Activated CD4-positive, alpha-beta T cell treated with anti-CD3 and anti-CD28 coated beads for 1 hour (primary cell): Measurements from ENCODE around the gene ZBTB49.

Experiments used
- DNase-seq: peaks from one replicate; pipeline ENCODE4 v3.0.0-alpha.2; 2020

ZBTB49 gene

GRCh38 chr4:4358093-4358854 is 68.2 kb downstream of the ZBTB49 start:
- DNase-seq = no peak

DNA sequence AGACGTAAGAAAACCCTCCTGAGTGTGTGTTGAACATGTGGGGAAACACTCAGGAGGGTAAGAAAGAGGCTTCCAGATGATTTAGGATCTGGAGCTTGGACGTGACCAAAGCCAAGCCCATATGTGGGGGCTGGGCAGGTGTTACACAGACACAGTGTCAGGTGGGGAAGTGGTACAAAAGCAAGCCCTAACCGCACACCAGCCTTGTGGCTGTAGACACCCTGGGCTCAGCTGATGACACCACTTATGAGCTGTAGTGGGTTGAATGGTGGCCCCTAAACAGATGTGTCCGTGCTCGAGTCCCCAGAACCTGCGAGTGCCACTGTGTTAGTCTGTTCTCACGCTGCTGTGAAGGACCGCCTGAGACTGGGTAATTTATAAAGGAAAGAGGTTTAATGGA is 71.8 kb downstream of the ZBTB49 start:
- no peak for DNase-seq

GRCh38 chr4:4362991-4363697 is 73.1 kb downstream of the ZBTB49 start:
- DNase-seq = no peak

- no peak for DNase-seq
These were observed 74.0 kb downstream of the ZBTB49 start for GRCh38 chr4:4364061-4364460.

DNA sequence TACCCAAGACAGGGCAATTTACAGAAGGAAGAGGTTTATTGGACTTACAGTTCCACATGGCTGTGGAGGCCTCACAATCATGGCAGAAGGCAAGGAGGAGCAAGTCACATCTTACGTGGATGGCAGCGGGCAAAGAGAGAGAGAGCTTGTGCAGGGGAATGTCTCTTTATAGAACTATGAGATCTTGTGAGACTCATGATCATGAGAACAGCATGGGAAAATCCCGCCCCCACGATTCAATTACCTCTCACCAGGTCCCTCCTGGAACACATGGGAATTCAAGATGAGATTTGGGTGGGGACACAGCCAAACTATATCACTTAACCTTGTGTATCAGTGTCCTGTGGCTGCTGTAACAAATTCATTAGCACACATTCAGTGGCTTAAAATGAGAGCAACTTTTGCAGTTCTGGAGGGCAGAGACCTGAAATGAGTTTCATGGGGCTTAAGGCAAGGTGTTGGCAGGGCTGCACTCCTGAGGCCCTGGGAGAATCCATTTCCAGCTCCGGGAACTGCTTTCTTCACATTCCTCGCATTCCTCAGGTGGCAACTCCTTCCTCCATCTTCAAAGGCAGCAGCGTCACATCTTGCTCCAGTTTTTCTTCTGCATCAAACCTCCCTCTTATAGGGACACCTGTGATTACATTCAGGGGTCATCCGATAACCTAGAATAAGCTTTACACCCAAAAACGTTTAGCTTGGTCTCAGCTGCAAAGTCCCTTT is 74.6 kb downstream of the ZBTB49 start:
- no peak for DNase-seq

GRCh38 chr4:4368809-4369580 is 78.9 kb downstream of the ZBTB49 start:
- DNase-seq = no peak
